ENCODE data around the gene AJAP1. TPM values are rescaled to one million over a fixed set of nuclear protein-coding genes. Genes with fewer than 3 reads are reported as not detected.
"Not testable (repeated sequence)": the region's sequence is repeated elsewhere in the genome, so short reads cannot be mapped to it uniquely, and the experiment has no call there.

AJAP1 gene
- total and polyA plus RNA-seq, 4 donors: 0.16 to 2.3 TPM; not detected in 2

GRCh38 chr1:4658643-4659628 lies 4.5 kb downstream of the AJAP1 start:
- intact Hi-C loops (cut with DNase I): no loop called here
- DNase-seq (no peak), ATAC-seq (ENCODE audit: low FRiP score) (no peak)
- no peak overlapping the region for H3K4me3 ChIP-seq (ENCODE audit: low read length in 2 of 2)
- no peaks in the 10 kb centered on the region for H3K27me3 ChIP-seq (ENCODE audit: control insufficient read depth in 1 of 2, insufficient read depth in 2 of 2, low read length in 1 of 2)
- WGBS, 2 donors: 12% methylated on average over 16 of the region's 16 CpGs
- H3K4me1 ChIP-seq (ENCODE audit: control insufficient read depth in 1 of 2, insufficient read depth in 2 of 2, low read length in 2 of 2): no peaks in the 10 kb centered on the region
- H3K36me3 ChIP-seq (ENCODE audit: control insufficient read depth in 1 of 2, insufficient read depth in 2 of 2, low read length in 1 of 2): no peaks in the 10 kb centered on the region
- no peaks in the 10 kb centered on the region for H3K9me3 ChIP-seq (ENCODE audit: control insufficient read depth, low read length)
- no peak overlapping the region for H3K27ac ChIP-seq (ENCODE audit: low read depth in 1 of 2, low read length in 2 of 2)

- WGBS, 2 donors: 71 to 78% methylated on average over 4 of the region's 4 CpGs
- ATAC-seq (ENCODE audit: low FRiP score): no peak
- Histone ChIP-seq H3K4me3 (ENCODE audit: low read length in 2 of 2) (no peak overlapping the region), H3K27ac (ENCODE audit: low read depth in 1 of 2, low read length in 2 of 2) (no peak overlapping the region), H3K36me3 (ENCODE audit: control insufficient read depth in 1 of 2, insufficient read depth in 2 of 2, low read length in 1 of 2) (no peaks in the 10 kb centered on the region), H3K27me3 (ENCODE audit: control insufficient read depth in 1 of 2, insufficient read depth in 2 of 2, low read length in 1 of 2) (no peaks in the 10 kb centered on the region), H3K9me3 (ENCODE audit: control insufficient read depth, low read length) (no peaks in the 10 kb centered on the region), H3K4me1 (ENCODE audit: control insufficient read depth in 1 of 2, insufficient read depth in 2 of 2, low read length in 2 of 2) (no peaks in the 10 kb centered on the region)
- intact Hi-C loops (cut with DNase I): no loop called here
- no peak for DNase-seq
Measured at GRCh38 chr1:4660917-4661594, 6.6 kb downstream of the AJAP1 start.

GRCh38 chr1:4661595-4661917 lies 7.1 kb downstream of the AJAP1 start:
- H3K27me3 ChIP-seq (ENCODE audit: control insufficient read depth in 1 of 2, insufficient read depth in 2 of 2, low read length in 1 of 2): no peaks in the 10 kb centered on the region
- H3K4me1 ChIP-seq (ENCODE audit: control insufficient read depth in 1 of 2, insufficient read depth in 2 of 2, low read length in 2 of 2): no peaks in the 10 kb centered on the region
- H3K4me3 ChIP-seq (ENCODE audit: low read length in 2 of 2): no peak overlapping the region
- H3K27ac ChIP-seq (ENCODE audit: low read depth in 1 of 2, low read length in 2 of 2): no peak overlapping the region
- intact Hi-C loops (cut with DNase I): no loop called here
- no peaks in the 10 kb centered on the region for H3K36me3 ChIP-seq (ENCODE audit: control insufficient read depth in 1 of 2, insufficient read depth in 2 of 2, low read length in 1 of 2)
- 59 to 63% methylated on average over 2 of the region's 2 CpGs for WGBS, 2 donors
- H3K9me3 ChIP-seq (ENCODE audit: control insufficient read depth, low read length): no peaks in the 10 kb centered on the region
- ATAC-seq (ENCODE audit: low FRiP score) (no peak), DNase-seq (no peak)

GRCh38 chr1:4662168-4662567 lies 7.8 kb downstream of the AJAP1 start:
- H3K36me3 ChIP-seq (ENCODE audit: control insufficient read depth in 1 of 2, insufficient read depth in 2 of 2, low read length in 1 of 2): no peaks in the 10 kb centered on the region
- DNase-seq (no peak), ATAC-seq (ENCODE audit: low FRiP score) (no peak)
- H3K4me1 ChIP-seq (ENCODE audit: control insufficient read depth in 1 of 2, insufficient read depth in 2 of 2, low read length in 2 of 2): no peaks in the 10 kb centered on the region
- intact Hi-C loops (cut with DNase I): no loop called here
- WGBS, 2 donors: 81 to 83% methylated on average over 13 of the region's 13 CpGs
- H3K4me3 ChIP-seq (ENCODE audit: low read length in 2 of 2): no peak overlapping the region
- no peaks in the 10 kb centered on the region for H3K9me3 ChIP-seq (ENCODE audit: control insufficient read depth, low read length)
- no peaks in the 10 kb centered on the region for H3K27me3 ChIP-seq (ENCODE audit: control insufficient read depth in 1 of 2, insufficient read depth in 2 of 2, low read length in 1 of 2)
- no peak overlapping the region for H3K27ac ChIP-seq (ENCODE audit: low read depth in 1 of 2, low read length in 2 of 2)

- no peaks in the 10 kb centered on the region for H3K4me1 ChIP-seq (ENCODE audit: control insufficient read depth in 1 of 2, insufficient read depth in 2 of 2, low read length in 2 of 2)
- no peak for DNase-seq
- H3K36me3 ChIP-seq (ENCODE audit: control insufficient read depth in 1 of 2, insufficient read depth in 2 of 2, low read length in 1 of 2): no peaks in the 10 kb centered on the region
- no peaks in the 10 kb centered on the region for H3K27me3 ChIP-seq (ENCODE audit: control insufficient read depth in 1 of 2, insufficient read depth in 2 of 2, low read length in 1 of 2)
- H3K9me3 ChIP-seq (ENCODE audit: control insufficient read depth, low read length): no peaks in the 10 kb centered on the region
- no peak for ATAC-seq (ENCODE audit: low FRiP score)
- intact Hi-C loops (cut with DNase I): no loop called here
- no peak overlapping the region for H3K27ac ChIP-seq (ENCODE audit: low read depth in 1 of 2, low read length in 2 of 2)
- no peak overlapping the region for H3K4me3 ChIP-seq (ENCODE audit: low read length in 2 of 2)
- WGBS, 2 donors: 80% methylated on average over 7 of the region's 7 CpGs
Measured at GRCh38 chr1:4662723-4663122, 8.3 kb downstream of the AJAP1 start.

- Histone ChIP-seq H3K36me3 (ENCODE audit: control insufficient read depth in 1 of 2, insufficient read depth in 2 of 2, low read length in 1 of 2) (no peaks in the 10 kb centered on the region), H3K27ac (ENCODE audit: low read depth in 1 of 2, low read length in 2 of 2) (no peak overlapping the region), H3K9me3 (ENCODE audit: control insufficient read depth, low read length) (no peaks in the 10 kb centered on the region), H3K4me1 (ENCODE audit: control insufficient read depth in 1 of 2, insufficient read depth in 2 of 2, low read length in 2 of 2) (no peaks in the 10 kb centered on the region), H3K27me3 (ENCODE audit: control insufficient read depth in 1 of 2, insufficient read depth in 2 of 2, low read length in 1 of 2) (no peaks in the 10 kb centered on the region), H3K4me3 (ENCODE audit: low read length in 2 of 2) (no peak overlapping the region)
- intact Hi-C loops (cut with DNase I): no loop called here
- DNase-seq (no peak), ATAC-seq (ENCODE audit: low FRiP score) (no peak)
- 47 to 48% methylated on average over 5 of the region's 5 CpGs for whole genome bisulfite sequencing, 2 donors
Measured at GRCh38 chr1:4664095-4664494, 9.7 kb downstream of the AJAP1 start.

- 65 to 66% methylated on average over 8 of the region's 8 CpGs for WGBS, 2 donors
- H3K9me3 ChIP-seq (ENCODE audit: control insufficient read depth, low read length): no peaks in the 10 kb centered on the region
- H3K27me3 ChIP-seq (ENCODE audit: control insufficient read depth in 1 of 2, insufficient read depth in 2 of 2, low read length in 1 of 2): no peaks in the 10 kb centered on the region
- no peaks in the 10 kb centered on the region for H3K36me3 ChIP-seq (ENCODE audit: control insufficient read depth in 1 of 2, insufficient read depth in 2 of 2, low read length in 1 of 2)
- intact Hi-C loops (cut with DNase I): no loop called here
- ATAC-seq (ENCODE audit: low FRiP score) (no peak), DNase-seq (no peak)
- no peak overlapping the region for H3K27ac ChIP-seq (ENCODE audit: low read depth in 1 of 2, low read length in 2 of 2)
- H3K4me1 ChIP-seq (ENCODE audit: control insufficient read depth in 1 of 2, insufficient read depth in 2 of 2, low read length in 2 of 2): no peaks in the 10 kb centered on the region
- no peak overlapping the region for H3K4me3 ChIP-seq (ENCODE audit: low read length in 2 of 2)
Measured at GRCh38 chr1:4664606-4665005, 10.2 kb downstream of the AJAP1 start.

GRCh38 chr1:4665456-4665855 lies 11.0 kb downstream of the AJAP1 start:
- intact Hi-C loops (cut with DNase I): no loop called here
- WGBS, 2 donors: 75 to 81% methylated on average over 9 of the region's 9 CpGs
- H3K4me1 ChIP-seq (ENCODE audit: control insufficient read depth in 1 of 2, insufficient read depth in 2 of 2, low read length in 2 of 2): no peaks in the 10 kb centered on the region
- ATAC-seq (ENCODE audit: low FRiP score) (no peak), DNase-seq (no peak)
- H3K27me3 ChIP-seq (ENCODE audit: control insufficient read depth in 1 of 2, insufficient read depth in 2 of 2, low read length in 1 of 2): no peaks in the 10 kb centered on the region
- no peaks in the 10 kb centered on the region for H3K36me3 ChIP-seq (ENCODE audit: control insufficient read depth in 1 of 2, insufficient read depth in 2 of 2, low read length in 1 of 2)
- H3K9me3 ChIP-seq (ENCODE audit: control insufficient read depth, low read length): no peaks in the 10 kb centered on the region
- H3K27ac ChIP-seq (ENCODE audit: low read depth in 1 of 2, low read length in 2 of 2): no peak overlapping the region
- no peak overlapping the region for H3K4me3 ChIP-seq (ENCODE audit: low read length in 2 of 2)

- H3K27me3 ChIP-seq (ENCODE audit: control insufficient read depth in 1 of 2, insufficient read depth in 2 of 2, low read length in 1 of 2); H3K9me3 ChIP-seq (ENCODE audit: control insufficient read depth, low read length); H3K4me3 ChIP-seq (ENCODE audit: low read length in 2 of 2); H3K4me1 ChIP-seq (ENCODE audit: control insufficient read depth in 1 of 2, insufficient read depth in 2 of 2, low read length in 2 of 2); H3K36me3 ChIP-seq (ENCODE audit: control insufficient read depth in 1 of 2, insufficient read depth in 2 of 2, low read length in 1 of 2); H3K27ac ChIP-seq (ENCODE audit: low read depth in 1 of 2, low read length in 2 of 2); intact Hi-C loops (cut with DNase I); DNase-seq; ATAC-seq (ENCODE audit: low FRiP score): not testable (repeated sequence)
- WGBS, 2 donors: 91 to 94% methylated on average over 19 of the region's 19 CpGs
Measured at GRCh38 chr1:4666683-4667082, 12.3 kb downstream of the AJAP1 start.

All from aorta (tissue), 5 donors.